WTC11 (cell line): ENCODE data around the gene ERC2. TPM values are rescaled to one million over a fixed set of nuclear protein-coding genes. Genes with fewer than 3 reads are reported as not detected.

ENCODE experiments used
- ATAC-seq: fragments of 200-7000 bp; cut with Tn5 transposase; 2 replicates; pipeline ENCODE4 v1.10.0; 2021; ENCODE audit warnings: mild to moderate bottlenecking, moderate library complexity
- CTCF ChIA-PET: fragments of 300-600 bp; sonication (Branson Sonifier 250); formaldehyde crosslinking; loops from one replicate; lab custom pipeline; 2021; ENCODE audit warnings: antibody characterized with exemption; lab: Charles Lee
- POLR2A ChIA-PET: fragments of 350-600 bp; sonication (Branson Sonifier 250); formaldehyde crosslinking; loops from one replicate; lab custom pipeline; 2021; ENCODE audit warnings: antibody characterized with exemption; lab: Charles Lee
- DNase-seq: peaks from one replicate; pipeline ENCODE4 v3.0.0; 2021; ENCODE audit warnings: low spot score
- H3K27ac Mint-ChIP-seq: 2 replicates; pipeline ENCODE4 v1.8.0; 2021; ENCODE audit warnings: mixed read lengths
- H3K27me3 Mint-ChIP-seq: 2 replicates; pipeline ENCODE4 v1.8.0; 2021; ENCODE audit warnings: low read depth, mild to moderate bottlenecking, moderate library complexity, mixed read lengths
- H3K36me3 Mint-ChIP-seq: 2 replicates; pipeline ENCODE4 v1.8.0; 2021; ENCODE audit warnings: mixed read lengths
- H3K4me1 Mint-ChIP-seq: 2 replicates; pipeline ENCODE4 v1.8.0; 2022; ENCODE audit warnings: mixed read lengths
- H3K4me3 Mint-ChIP-seq: 2 replicates; pipeline ENCODE4 v1.8.0; 2021; ENCODE audit warnings: mild to moderate bottlenecking, moderate library complexity, mixed read lengths
- H3K9me3 Mint-ChIP-seq: 2 replicates; pipeline ENCODE4 v1.8.0; 2021; ENCODE audit warnings: mixed read lengths
- CREB1 ChIP-seq: sonication (generic); formaldehyde crosslinking; IDR thresholded peaks from 2 replicates; pipeline ENCODE4 v1.8.0; 2023; ENCODE audit warnings: mild to moderate bottlenecking, missing genetic modification reagents
- ELF4 ChIP-seq: sonication (generic); formaldehyde crosslinking; IDR thresholded peaks from 2 replicates; pipeline ENCODE4 v1.8.1; 2022; ENCODE audit warnings: low read depth, mild to moderate bottlenecking, moderate library complexity, missing genetic modification reagents
- FOXK1 ChIP-seq: sonication (generic); formaldehyde crosslinking; IDR thresholded peaks from 2 replicates; pipeline ENCODE4 v1.8.0; 2022; ENCODE audit warnings: mild to moderate bottlenecking, moderate library complexity, missing genetic modification reagents
- JAZF1 ChIP-seq: fragments of 250-450 bp; sonication (Bioruptor Pico); IDR thresholded peaks from 2 replicates; pipeline ENCODE4 v1.9.0; 2021; ENCODE audit warnings: moderate library complexity, mild to moderate bottlenecking, inconsistent platforms
- NFATC4 ChIP-seq: fragments of 250-450 bp; sonication (Bioruptor Pico); IDR thresholded peaks from 2 replicates; pipeline ENCODE4 v1.9.0; 2021; ENCODE audit warnings: mild to moderate bottlenecking
- SOX15 ChIP-seq: fragments of 250-450 bp; sonication (Bioruptor Pico); IDR thresholded peaks from 2 replicates; pipeline ENCODE4 v1.9.0; 2021; ENCODE audit warnings: mild to moderate bottlenecking
- TEAD1 ChIP-seq: sonication (generic); formaldehyde crosslinking; IDR thresholded peaks from 2 replicates; pipeline ENCODE4 v1.8.0; 2022; ENCODE audit warnings: mild to moderate bottlenecking, missing genetic modification reagents
- TP53 ChIP-seq: sonication (generic); formaldehyde crosslinking; IDR thresholded peaks from 2 replicates; pipeline ENCODE4 v1.8.1; 2023; ENCODE audit warnings: mild to moderate bottlenecking, missing genetic modification reagents
- ZBTB21 ChIP-seq: sonication (generic); formaldehyde crosslinking; IDR thresholded peaks from 2 replicates; pipeline ENCODE4 v1.8.1; 2023; ENCODE audit warnings: mild to moderate bottlenecking, missing genetic modification reagents, borderline replicate concordance
- total RNA-seq: library from RNA; stranded (reverse); gene quantifications from 3 replicates; pipeline ENCODE4 v1.2.3, GENCODE V29; 2021
- TF ChIP-seq, protein P1 (sequence below): sonication (generic); formaldehyde crosslinking; IDR thresholded peaks from 2 replicates; pipeline ENCODE4 v1.8.1; 2023; ENCODE audit warnings: mild to moderate bottlenecking, missing genetic modification reagents, moderate library complexity
- TF ChIP-seq, protein P2 (sequence below): sonication (generic); formaldehyde crosslinking; IDR thresholded peaks from 2 replicates; pipeline ENCODE4 v1.8.0; 2022; ENCODE audit warnings: mild to moderate bottlenecking, missing genetic modification reagents
- TF ChIP-seq, protein P3 (sequence below): fragments of 250-450 bp; sonication (Bioruptor Pico); IDR thresholded peaks from 2 replicates; pipeline ENCODE4 v1.9.0; 2021; ENCODE audit warnings: mild to moderate bottlenecking
- TF ChIP-seq, protein P4 (sequence below): sonication (generic); formaldehyde crosslinking; IDR thresholded peaks from 2 replicates; pipeline ENCODE4 v1.8.0; 2023; ENCODE audit warnings: mild to moderate bottlenecking, missing genetic modification reagents
- TF ChIP-seq, protein P5 (sequence below): sonication (generic); formaldehyde crosslinking; IDR thresholded peaks from 2 replicates; pipeline ENCODE4 v1.8.0; 2023; ENCODE audit warnings: missing genetic modification reagents, mild to moderate bottlenecking, borderline replicate concordance
- TF ChIP-seq, protein P6 (sequence below): sonication (generic); formaldehyde crosslinking; IDR thresholded peaks from 2 replicates; pipeline ENCODE4 v1.8.0; 2022; ENCODE audit warnings: mild to moderate bottlenecking, missing genetic modification reagents
- TF ChIP-seq, protein P7 (sequence below): sonication (generic); formaldehyde crosslinking; IDR thresholded peaks from 2 replicates; pipeline ENCODE4 v1.8.0; 2022; ENCODE audit warnings: missing genetic modification reagents
- TF ChIP-seq, protein P8 (sequence below): fragments of 250-450 bp; sonication (Bioruptor Pico); IDR thresholded peaks from 2 replicates; pipeline ENCODE4 v1.8.0; 2021; ENCODE audit warnings: mild to moderate bottlenecking
- TF ChIP-seq, protein P9 (sequence below): sonication (generic); formaldehyde crosslinking; IDR thresholded peaks from 2 replicates; pipeline ENCODE4 v1.8.1; 2022; ENCODE audit warnings: missing genetic modification reagents, borderline replicate concordance

Gene ERC2
- total RNA-seq, 1 experiment from 2014 or later: 23.5 TPM

DNA sequence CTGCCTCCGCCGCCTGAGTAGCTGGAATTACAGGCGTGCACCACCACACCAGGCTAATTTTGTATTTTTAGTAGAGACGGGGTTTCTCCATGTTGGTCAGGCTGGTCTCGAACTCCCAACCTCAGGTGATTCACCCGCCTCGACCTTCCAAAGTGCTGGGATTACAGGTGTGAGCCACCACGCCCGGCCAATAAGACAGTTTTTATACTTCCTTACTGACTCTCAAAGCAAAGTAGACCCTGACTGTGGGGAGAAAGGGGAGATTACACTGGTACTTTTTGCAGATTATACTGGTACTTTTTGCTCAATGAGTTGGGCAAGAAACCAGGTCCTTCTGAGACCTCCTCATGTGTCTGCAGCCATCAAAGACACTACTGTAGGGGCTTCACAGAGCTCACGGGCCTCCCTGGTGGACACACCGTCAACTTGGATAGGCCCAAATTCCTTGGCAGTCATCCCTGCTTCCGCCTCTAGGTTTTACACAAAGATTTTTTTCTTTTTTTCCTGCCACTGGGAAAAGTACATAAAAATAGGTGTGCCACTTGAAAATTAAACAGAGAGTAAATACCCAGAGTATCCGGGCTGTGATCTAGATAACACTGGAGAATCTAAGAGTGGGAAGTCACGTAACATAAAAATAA, 837.9 kb downstream of the ERC2 start:
- ChIA-PET CTCF (interaction anchor here (0.7 to 1.9 kb wide), 6 partner anchors 9 to 91 kb away, joined by 3 to 9 read pairs (median 4); no protein-coding TSS in a partner anchor), POLR2A (no interaction called here)
- Mint-ChIP-seq H3K9me3 (no peaks in the 10 kb centered on the region), H3K36me3 (no peaks in the 10 kb centered on the region), H3K4me1 (peaks cover 15% of the 10 kb centered on the region), H3K4me3 (no peak overlapping the region), H3K27me3 (no peaks in the 10 kb centered on the region), H3K27ac (no peak overlapping the region)
- ATAC-seq (peak; percentile 75), DNase-seq (no peak)
- no peak for TF ChIP-seq NFATC4 (CRISPR knock-in tag)
- TF ChIP-seq, protein P1, sequence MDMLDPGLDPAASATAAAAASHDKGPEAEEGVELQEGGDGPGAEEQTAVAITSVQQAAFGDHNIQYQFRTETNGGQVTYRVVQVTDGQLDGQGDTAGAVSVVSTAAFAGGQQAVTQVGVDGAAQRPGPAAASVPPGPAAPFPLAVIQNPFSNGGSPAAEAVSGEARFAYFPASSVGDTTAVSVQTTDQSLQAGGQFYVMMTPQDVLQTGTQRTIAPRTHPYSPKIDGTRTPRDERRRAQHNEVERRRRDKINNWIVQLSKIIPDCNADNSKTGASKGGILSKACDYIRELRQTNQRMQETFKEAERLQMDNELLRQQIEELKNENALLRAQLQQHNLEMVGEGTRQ (CRISPR knock-in tag): no peak
- TF ChIP-seq, protein P2, sequence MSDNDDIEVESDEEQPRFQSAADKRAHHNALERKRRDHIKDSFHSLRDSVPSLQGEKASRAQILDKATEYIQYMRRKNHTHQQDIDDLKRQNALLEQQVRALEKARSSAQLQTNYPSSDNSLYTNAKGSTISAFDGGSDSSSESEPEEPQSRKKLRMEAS: no peak
- TF ChIP-seq ELF4 (CRISPR knock-in tag): no peak
- TF ChIP-seq SOX15: no peak
- TF ChIP-seq, protein P3, sequence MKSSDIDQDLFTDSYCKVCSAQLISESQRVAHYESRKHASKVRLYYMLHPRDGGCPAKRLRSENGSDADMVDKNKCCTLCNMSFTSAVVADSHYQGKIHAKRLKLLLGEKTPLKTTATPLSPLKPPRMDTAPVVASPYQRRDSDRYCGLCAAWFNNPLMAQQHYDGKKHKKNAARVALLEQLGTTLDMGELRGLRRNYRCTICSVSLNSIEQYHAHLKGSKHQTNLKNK (CRISPR knock-in tag): no peak
- no peak for TF ChIP-seq TP53 (CRISPR knock-in tag)
- no peak for TF ChIP-seq JAZF1 (CRISPR knock-in tag)
- TF ChIP-seq, protein P4, sequence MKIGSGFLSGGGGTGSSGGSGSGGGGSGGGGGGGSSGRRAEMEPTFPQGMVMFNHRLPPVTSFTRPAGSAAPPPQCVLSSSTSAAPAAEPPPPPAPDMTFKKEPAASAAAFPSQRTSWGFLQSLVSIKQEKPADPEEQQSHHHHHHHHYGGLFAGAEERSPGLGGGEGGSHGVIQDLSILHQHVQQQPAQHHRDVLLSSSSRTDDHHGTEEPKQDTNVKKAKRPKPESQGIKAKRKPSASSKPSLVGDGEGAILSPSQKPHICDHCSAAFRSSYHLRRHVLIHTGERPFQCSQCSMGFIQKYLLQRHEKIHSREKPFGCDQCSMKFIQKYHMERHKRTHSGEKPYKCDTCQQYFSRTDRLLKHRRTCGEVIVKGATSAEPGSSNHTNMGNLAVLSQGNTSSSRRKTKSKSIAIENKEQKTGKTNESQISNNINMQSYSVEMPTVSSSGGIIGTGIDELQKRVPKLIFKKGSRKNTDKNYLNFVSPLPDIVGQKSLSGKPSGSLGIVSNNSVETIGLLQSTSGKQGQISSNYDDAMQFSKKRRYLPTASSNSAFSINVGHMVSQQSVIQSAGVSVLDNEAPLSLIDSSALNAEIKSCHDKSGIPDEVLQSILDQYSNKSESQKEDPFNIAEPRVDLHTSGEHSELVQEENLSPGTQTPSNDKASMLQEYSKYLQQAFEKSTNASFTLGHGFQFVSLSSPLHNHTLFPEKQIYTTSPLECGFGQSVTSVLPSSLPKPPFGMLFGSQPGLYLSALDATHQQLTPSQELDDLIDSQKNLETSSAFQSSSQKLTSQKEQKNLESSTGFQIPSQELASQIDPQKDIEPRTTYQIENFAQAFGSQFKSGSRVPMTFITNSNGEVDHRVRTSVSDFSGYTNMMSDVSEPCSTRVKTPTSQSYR (CRISPR knock-in tag): no peak
- no peak for TF ChIP-seq ZBTB21 (CRISPR knock-in tag)
- TF ChIP-seq, protein P5, sequence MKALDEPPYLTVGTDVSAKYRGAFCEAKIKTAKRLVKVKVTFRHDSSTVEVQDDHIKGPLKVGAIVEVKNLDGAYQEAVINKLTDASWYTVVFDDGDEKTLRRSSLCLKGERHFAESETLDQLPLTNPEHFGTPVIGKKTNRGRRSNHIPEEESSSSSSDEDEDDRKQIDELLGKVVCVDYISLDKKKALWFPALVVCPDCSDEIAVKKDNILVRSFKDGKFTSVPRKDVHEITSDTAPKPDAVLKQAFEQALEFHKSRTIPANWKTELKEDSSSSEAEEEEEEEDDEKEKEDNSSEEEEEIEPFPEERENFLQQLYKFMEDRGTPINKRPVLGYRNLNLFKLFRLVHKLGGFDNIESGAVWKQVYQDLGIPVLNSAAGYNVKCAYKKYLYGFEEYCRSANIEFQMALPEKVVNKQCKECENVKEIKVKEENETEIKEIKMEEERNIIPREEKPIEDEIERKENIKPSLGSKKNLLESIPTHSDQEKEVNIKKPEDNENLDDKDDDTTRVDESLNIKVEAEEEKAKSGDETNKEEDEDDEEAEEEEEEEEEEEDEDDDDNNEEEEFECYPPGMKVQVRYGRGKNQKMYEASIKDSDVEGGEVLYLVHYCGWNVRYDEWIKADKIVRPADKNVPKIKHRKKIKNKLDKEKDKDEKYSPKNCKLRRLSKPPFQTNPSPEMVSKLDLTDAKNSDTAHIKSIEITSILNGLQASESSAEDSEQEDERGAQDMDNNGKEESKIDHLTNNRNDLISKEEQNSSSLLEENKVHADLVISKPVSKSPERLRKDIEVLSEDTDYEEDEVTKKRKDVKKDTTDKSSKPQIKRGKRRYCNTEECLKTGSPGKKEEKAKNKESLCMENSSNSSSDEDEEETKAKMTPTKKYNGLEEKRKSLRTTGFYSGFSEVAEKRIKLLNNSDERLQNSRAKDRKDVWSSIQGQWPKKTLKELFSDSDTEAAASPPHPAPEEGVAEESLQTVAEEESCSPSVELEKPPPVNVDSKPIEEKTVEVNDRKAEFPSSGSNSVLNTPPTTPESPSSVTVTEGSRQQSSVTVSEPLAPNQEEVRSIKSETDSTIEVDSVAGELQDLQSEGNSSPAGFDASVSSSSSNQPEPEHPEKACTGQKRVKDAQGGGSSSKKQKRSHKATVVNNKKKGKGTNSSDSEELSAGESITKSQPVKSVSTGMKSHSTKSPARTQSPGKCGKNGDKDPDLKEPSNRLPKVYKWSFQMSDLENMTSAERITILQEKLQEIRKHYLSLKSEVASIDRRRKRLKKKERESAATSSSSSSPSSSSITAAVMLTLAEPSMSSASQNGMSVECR (CRISPR knock-in tag): no peak
- TF ChIP-seq TEAD1 (CRISPR knock-in tag): no peak
- TF ChIP-seq FOXK1 (CRISPR knock-in tag): no peak
- TF ChIP-seq CREB1 (CRISPR knock-in tag): no peak
- TF ChIP-seq, protein P6, sequence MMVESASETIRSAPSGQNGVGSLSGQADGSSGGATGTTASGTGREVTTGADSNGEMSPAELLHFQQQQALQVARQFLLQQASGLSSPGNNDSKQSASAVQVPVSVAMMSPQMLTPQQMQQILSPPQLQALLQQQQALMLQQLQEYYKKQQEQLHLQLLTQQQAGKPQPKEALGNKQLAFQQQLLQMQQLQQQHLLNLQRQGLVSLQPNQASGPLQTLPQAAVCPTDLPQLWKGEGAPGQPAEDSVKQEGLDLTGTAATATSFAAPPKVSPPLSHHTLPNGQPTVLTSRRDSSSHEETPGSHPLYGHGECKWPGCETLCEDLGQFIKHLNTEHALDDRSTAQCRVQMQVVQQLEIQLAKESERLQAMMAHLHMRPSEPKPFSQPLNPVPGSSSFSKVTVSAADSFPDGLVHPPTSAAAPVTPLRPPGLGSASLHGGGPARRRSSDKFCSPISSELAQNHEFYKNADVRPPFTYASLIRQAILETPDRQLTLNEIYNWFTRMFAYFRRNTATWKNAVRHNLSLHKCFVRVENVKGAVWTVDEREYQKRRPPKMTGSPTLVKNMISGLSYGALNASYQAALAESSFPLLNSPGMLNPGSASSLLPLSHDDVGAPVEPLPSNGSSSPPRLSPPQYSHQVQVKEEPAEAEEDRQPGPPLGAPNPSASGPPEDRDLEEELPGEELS (CRISPR knock-in tag): no peak
- TF ChIP-seq, protein P7, sequence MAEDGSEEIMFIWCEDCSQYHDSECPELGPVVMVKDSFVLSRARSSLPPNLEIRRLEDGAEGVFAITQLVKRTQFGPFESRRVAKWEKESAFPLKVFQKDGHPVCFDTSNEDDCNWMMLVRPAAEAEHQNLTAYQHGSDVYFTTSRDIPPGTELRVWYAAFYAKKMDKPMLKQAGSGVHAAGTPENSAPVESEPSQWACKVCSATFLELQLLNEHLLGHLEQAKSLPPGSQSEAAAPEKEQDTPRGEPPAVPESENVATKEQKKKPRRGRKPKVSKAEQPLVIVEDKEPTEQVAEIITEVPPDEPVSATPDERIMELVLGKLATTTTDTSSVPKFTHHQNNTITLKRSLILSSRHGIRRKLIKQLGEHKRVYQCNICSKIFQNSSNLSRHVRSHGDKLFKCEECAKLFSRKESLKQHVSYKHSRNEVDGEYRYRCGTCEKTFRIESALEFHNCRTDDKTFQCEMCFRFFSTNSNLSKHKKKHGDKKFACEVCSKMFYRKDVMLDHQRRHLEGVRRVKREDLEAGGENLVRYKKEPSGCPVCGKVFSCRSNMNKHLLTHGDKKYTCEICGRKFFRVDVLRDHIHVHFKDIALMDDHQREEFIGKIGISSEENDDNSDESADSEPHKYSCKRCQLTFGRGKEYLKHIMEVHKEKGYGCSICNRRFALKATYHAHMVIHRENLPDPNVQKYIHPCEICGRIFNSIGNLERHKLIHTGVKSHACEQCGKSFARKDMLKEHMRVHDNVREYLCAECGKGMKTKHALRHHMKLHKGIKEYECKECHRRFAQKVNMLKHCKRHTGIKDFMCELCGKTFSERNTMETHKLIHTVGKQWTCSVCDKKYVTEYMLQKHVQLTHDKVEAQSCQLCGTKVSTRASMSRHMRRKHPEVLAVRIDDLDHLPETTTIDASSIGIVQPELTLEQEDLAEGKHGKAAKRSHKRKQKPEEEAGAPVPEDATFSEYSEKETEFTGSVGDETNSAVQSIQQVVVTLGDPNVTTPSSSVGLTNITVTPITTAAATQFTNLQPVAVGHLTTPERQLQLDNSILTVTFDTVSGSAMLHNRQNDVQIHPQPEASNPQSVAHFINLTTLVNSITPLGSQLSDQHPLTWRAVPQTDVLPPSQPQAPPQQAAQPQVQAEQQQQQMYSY (CRISPR knock-in tag): no peak
- TF ChIP-seq, protein P8, sequence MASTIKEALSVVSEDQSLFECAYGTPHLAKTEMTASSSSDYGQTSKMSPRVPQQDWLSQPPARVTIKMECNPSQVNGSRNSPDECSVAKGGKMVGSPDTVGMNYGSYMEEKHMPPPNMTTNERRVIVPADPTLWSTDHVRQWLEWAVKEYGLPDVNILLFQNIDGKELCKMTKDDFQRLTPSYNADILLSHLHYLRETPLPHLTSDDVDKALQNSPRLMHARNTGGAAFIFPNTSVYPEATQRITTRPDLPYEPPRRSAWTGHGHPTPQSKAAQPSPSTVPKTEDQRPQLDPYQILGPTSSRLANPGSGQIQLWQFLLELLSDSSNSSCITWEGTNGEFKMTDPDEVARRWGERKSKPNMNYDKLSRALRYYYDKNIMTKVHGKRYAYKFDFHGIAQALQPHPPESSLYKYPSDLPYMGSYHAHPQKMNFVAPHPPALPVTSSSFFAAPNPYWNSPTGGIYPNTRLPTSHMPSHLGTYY: no peak
- TF ChIP-seq, protein P9, sequence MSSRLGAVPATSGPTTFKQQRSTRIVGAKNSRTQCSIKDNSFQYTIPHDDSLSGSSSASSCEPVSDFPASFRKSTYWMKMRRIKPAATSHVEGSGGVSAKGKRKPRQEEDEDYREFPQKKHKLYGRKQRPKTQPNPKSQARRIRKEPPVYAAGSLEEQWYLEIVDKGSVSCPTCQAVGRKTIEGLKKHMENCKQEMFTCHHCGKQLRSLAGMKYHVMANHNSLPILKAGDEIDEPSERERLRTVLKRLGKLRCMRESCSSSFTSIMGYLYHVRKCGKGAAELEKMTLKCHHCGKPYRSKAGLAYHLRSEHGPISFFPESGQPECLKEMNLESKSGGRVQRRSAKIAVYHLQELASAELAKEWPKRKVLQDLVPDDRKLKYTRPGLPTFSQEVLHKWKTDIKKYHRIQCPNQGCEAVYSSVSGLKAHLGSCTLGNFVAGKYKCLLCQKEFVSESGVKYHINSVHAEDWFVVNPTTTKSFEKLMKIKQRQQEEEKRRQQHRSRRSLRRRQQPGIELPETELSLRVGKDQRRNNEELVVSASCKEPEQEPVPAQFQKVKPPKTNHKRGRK (CRISPR knock-in tag): no peak
